Measurements from ENCODE around the gene TNFSF11. TPM values are rescaled to one million over a fixed set of nuclear protein-coding genes. Genes with fewer than 3 reads are reported as not detected.
"Not testable (repeated sequence)": the region's sequence is repeated elsewhere in the genome, so short reads cannot be mapped to it uniquely, and the experiment has no call there.

Gene TNFSF11
- 0.52 TPM in 1 of 2 replicates, not detected in the other for total RNA-seq

DNA sequence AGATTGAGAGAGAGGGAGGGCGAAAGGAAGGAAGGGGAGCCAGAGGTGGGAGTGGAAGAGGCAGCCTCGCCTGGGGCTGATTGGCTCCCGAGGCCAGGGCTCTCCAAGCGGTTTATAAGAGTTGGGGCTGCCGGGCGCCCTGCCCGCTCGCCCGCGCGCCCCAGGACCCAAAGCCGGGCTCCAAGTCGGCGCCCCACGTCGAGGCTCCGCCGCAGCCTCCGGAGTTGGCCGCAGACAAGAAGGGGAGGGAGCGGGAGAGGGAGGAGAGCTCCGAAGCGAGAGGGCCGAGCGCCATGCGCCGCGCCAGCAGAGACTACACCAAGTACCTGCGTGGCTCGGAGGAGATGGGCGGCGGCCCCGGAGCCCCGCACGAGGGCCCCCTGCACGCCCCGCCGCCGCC lies at the start of gene TNFSF11:
Gene TNFSF11, plus strand, starts transcription at position 142 of the 400 bp plus-strand sequence. Its CDS starts 152 bp downstream, at position 294.
- no peak for DNase-seq (ENCODE audit: low read depth)

DNA sequence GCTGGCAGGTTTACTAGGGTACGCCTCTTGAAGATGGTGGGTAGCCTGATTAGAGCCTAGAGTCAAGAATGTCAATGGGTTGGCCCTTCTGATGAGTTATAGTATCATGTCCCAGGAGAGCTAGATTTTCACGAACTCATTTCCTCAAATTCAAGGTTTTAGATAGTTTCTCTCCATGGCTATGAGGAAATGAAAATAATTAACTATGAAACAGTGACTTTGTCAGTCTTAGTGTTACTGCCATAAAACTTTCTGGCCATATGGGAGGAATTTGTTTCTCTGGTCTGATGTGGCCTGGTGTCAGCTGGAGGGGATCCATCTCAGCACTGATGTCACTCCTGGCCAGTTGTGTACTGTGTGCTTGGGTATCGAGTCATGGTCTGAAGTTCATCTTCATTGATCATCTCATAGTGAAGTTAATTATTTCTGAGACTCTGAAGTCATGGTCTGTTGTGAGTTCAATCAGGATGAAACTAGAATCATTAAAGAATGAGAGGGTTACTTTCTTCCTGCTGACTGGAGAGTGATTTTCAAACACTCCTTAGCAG lies 49.4 kb upstream of the TNFSF11 start:
- peak; percentile 93 for DNase-seq (ENCODE audit: low read depth)

- DNase-seq (ENCODE audit: low read depth) = peak; percentile 97
Observed at GRCh38 chr13:42525035-42525504, 48.9 kb upstream of the TNFSF11 start.

DNA sequence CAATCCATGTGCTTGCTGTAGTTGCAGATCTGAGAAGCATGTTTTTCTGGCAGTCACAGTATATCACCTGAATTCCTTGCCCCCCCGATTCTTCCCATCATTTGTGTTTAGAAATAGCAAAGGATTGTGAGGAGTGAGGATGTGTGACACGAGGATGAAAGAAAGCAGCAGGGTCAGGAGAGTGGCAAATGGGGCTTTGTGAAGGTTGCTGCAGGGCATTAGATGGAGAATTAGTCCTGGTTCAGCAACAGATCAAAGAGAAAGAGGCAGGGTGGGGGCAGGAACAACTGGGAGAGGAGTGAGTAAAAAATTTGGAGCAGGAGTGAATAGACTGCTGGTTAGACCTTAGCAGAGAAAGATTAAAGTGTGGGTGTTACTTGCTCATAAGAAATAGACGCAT lies 47.7 kb upstream of the TNFSF11 start:
- DNase-seq (ENCODE audit: low read depth) = no peak

DNA sequence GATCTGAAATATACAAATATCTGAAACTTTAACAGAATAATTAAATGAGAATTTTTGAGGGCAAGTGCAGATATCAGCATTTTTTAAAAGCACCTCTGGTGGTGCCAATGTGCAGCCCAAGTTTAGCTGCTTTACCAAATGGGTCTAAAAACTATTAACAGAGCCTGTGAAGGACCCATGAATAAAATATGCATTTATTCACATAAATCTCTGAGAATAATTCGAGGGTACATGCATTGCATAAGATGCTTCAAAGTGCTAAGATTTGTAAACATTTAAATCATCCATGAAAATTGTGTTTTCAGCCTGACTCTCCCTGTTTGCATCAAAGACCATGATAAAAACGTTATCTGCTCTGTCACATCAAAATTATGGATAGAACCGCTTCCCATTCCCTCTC lies 47.1 kb upstream of the TNFSF11 start:
- no peak for DNase-seq (ENCODE audit: low read depth)

- no peak for DNase-seq (ENCODE audit: low read depth)
Observed at GRCh38 chr13:42532561-42533335, 41.2 kb upstream of the TNFSF11 start.

GRCh38 chr13:42533336-42533591 lies 40.7 kb upstream of the TNFSF11 start:
- no peak for DNase-seq (ENCODE audit: low read depth)

DNA sequence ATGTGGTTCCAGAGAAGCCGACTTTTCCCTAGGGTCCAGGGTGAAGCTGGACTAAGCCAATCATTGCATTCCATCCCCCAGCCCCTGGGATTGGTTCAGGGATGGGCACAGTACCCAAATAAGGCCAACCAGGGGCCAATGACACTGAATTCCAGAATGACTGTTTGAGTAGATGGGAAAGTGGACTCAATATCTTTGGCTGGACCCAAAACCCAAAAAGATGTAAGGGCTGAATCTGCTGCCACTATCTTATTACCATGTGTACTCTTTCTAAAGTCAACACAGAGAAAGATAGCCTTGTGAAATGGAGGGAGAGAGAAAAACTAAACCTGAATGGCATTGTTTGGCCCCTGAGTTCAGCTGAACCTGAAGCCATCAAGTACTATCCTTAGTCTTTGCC lies 39.2 kb upstream of the TNFSF11 start:
- no peak for DNase-seq (ENCODE audit: low read depth)

- no peak for DNase-seq (ENCODE audit: low read depth)
Observed at GRCh38 chr13:42538996-42539395, 35.0 kb upstream of the TNFSF11 start.

DNA sequence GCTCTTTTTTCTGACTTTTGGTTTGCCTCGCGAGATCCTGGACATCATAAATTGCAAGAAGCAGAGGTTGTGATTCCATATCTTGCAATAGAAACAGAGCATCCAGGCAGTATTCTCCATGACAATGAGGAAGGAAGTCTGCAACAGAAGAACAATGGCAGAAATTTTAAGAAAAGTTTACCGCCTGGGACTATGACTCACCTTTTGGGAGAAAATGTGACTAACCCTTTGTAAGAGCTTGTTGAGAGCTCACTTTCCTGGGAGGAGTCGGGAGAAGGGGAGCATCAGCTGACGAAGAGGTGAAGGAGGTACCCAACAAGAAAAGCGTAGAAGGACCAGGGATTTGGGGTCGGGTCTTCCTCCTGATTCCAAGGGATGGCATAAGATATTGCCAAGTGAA lies 34.3 kb upstream of the TNFSF11 start:
- DNase-seq (ENCODE audit: low read depth) = peak; percentile 32

- no peak for DNase-seq (ENCODE audit: low read depth)
Observed at GRCh38 chr13:42543215-42543797, 30.6 kb upstream of the TNFSF11 start.

DNA sequence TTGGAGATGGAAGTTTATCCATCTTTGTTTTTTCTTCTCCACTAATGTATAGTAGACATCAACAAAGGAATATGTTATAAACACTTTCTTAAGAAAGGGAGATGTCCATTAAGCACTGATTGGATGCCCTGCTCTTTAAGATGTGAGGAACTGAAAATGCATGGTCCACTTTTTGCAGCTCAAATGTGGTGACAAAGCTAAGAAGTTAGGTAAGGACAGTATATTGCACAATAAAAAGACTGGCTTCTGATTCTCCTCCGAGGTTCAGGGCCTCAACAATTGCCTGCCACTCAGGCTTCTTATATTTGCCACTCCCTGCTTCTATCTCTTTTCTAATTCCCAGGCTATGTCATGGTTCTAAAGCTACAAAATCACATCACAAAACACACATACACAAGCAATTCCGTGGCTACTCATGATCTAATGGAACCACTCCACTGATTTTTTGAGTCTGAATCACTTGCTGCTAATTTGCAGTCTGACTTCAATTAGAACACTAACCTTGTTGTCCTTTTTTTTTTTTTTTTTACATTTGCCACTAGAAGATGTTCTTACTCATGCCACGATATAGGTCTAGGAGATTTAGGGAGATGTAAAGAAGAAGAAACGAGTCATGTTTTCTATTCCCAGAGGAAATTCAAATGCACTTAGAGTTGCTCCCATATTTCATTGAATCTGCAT lies 29.6 kb upstream of the TNFSF11 start:
- DNase-seq (ENCODE audit: low read depth) = peak; percentile 45

DNA sequence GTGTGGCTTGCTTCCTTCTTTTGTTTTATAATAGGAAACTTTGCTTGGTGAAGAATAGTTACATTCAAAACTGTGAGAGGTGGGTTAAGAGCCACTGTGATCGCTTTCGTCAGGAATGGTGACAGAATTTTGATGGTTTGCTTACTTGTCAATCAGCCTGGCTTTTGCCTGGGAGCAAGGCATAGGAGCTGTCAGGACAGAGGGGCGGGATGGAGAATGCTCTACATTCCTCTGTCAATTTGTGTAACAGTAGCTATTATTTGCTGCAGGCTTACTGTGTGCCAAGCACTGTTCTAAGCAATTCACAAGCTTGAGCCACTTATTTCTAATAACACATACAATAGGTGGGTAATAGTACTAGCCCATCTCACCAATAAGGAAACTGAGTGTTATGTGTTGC lies 28.1 kb upstream of the TNFSF11 start:
- DNase-seq (ENCODE audit: low read depth) = no peak

DNA sequence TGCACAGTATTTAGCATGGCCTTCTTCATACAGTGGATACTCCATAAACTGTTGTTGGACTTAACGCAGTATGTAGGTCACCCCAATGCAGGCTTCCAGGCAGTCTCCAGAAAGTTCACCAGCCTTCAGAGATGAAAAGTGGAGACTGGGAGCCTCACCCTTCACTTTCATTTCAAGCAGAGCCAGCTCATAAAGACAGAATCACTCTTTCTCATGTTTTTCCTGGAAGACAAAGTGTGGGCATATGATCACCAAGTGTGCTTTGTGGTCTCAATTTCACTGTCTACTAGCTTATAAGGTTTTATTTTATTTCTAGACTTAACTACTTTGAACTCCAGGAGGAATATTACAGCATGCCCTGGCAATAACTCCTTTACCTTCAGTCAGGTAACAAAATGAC lies 26.3 kb upstream of the TNFSF11 start:
- no peak for DNase-seq (ENCODE audit: low read depth)

DNA sequence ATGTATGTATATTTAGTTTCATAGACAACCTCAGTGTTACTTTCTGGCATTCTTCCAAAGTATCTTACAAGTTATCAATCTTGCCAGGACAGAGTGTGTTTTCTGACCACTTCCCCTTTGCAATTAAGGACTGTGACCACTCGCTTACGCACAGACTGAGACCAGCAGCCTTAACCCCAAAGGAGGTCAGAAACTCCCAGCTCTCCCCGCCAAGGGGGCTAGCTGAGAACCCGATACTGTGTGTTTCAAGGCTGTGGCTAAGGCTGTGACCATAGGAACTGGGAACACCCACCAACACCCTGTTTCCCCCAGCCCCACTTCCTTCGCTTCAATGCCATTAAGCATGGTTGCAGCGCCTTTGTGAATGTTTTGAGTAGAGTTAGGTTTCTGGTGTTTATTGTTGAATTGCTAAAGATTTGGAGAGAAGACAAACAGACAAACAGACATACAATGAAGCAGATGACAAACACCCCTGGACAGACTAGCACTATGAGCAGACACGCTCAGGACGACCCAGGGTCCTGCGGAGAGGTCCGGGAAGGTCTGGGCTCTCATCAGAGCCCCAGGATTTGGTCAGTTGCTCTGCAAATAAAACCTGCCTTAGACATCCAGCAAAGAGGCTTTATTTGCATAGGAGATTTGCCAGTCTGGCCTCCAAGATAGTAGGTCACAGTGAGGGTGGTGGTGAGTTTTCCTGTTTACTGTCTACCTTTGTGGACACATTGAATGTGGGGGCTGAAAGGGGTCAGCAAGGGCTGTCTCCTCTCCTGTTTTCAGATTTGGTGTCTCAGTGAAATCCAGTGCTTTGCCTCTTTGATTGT lies 25.0 kb upstream of the TNFSF11 start:
- DNase-seq (ENCODE audit: low read depth) = peak; percentile 16

GRCh38 chr13:42549552-42549936 lies 24.4 kb upstream of the TNFSF11 start:
- no peak for DNase-seq (ENCODE audit: low read depth)

DNA sequence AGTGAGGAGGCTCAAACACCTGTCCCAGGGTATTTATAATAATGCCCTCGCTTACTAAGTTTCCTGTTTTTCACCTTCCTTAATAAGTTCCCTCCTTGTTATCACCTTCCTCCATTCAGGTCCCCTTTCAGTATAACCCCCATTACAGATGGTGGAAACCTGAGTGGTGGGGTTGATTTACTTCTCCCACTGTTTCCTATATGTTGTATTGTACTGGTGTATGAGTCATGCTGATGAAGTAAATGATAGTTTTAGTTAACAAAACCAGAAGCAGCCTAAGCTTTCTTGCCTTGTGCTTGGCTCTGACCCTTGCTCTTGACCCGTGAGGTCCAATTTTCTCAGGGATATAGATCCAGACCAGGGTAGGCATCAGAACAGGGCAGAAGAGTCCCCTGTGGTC lies 22.3 kb upstream of the TNFSF11 start:
- DNase-seq (ENCODE audit: low read depth) = no peak

DNA sequence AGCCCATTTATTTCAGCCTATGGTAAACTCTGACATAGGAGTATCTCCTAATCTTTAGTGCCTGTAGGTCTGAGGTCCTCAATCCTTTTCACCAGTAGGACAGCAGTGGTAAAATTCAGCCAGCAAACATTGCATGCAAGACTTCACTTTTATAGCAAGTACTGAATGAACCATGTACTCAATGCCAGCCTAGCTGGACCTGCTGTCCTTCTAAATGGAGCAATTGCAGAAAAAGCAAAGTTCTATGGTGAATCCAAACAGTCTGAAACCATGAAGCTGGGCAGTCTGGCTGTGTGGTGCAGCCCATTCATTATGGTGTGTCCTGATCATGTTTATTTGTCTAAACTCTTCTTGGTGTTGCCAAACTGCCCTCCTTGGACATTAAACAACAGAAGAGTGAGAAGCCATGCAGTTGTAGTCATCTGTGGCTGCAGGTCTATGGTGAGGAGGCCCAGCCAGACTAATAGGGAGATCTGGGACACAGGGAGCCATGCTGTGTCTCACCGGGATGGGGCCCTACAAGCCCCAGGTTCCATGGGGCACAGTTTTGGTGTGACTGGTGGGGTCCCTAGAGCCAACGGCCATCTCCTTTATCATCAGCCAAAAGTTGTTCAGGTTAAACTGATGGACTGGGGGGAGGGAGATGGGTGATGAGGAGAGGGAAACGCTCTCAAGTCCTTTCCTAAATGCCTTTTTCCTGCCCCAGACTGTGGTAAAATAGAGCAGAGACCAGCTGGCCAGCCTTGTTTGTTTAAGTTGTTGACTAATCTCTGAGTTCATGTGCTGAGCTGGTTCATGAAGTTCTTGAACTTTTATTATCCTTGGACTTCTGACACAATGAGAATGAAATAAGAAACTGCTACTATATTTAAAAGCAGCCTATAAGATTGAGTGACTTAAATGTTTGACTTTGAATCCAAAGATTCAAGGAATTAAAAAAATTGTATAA lies 20.6 kb upstream of the TNFSF11 start:
- DNase-seq (ENCODE audit: low read depth) = peak; percentile 65

GRCh38 chr13:42559057-42559456 lies 14.9 kb upstream of the TNFSF11 start:
- no peak for DNase-seq (ENCODE audit: low read depth)

DNA sequence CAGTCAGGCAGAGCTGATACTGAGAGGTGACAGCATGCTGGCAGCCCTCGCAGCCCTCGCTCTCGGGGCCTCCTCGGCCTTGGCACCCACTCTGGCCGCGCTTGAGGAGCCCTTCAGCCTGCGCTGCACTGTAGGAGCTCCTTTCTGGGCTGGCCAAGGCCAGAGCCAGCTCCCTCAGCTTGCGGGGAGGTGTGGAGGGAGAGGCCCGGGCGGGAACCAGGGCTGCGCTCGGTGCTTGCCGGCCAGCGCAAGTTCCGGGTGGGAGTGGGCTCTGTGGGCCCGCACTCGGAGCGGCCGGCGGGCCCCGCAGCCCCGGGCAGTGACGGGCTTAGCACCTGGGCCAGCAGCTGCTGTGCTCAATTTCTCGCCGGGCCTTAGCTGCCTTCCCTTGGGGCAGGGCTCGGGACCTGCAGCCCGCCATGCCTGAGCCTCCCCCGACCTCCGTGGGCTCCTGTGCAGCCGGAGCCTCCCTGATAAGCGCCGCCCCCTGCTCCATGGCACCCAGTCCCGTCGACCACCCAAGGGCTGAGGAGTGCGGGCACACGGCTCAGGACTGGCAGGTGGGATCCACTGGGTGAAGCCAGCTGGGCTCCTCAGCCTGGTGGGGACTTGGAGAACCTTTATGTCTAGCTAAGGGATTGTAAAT lies 14.3 kb upstream of the TNFSF11 start:
- not testable (repeated sequence) for DNase-seq (ENCODE audit: low read depth)

All from renal cortical epithelial cell (primary cell).